Measurements from ENCODE around the gene SH3PXD2A.
"Not testable (repeated sequence)": the region's sequence is repeated elsewhere in the genome, so short reads cannot be mapped to it uniquely, and the experiment has no call there.

Gene SH3PXD2A

GRCh38 chr10:103852856-103853255, 2.5 kb downstream of the SH3PXD2A start:
- in situ Hi-C loops (cut with HindIII; ENCODE audit: low sequenced_read_pairs) = loop anchor here (25.0 kb wide), 1 partner anchor 141 kb away; no protein-coding TSS in a partner anchor

GRCh38 chr10:103852189-103852711, 3.1 kb downstream of the SH3PXD2A start:
- in situ Hi-C loops (cut with HindIII; ENCODE audit: low sequenced_read_pairs) = loop anchor here (25.0 kb wide), 1 partner anchor 140 kb away; no protein-coding TSS in a partner anchor

- in situ Hi-C loops (cut with HindIII; ENCODE audit: low sequenced_read_pairs) = loop anchor here (25.0 kb wide), 1 partner anchor 139 kb away; no protein-coding TSS in a partner anchor
These were observed 4.1 kb downstream of the SH3PXD2A start for GRCh38 chr10:103851261-103851660.

GRCh38 chr10:103850572-103850895, 4.8 kb downstream of the SH3PXD2A start:
- in situ Hi-C loops (cut with HindIII; ENCODE audit: low sequenced_read_pairs) = loop anchor here (25.0 kb wide), 1 partner anchor 138 kb away; no protein-coding TSS in a partner anchor

- in situ Hi-C loops (cut with HindIII; ENCODE audit: low sequenced_read_pairs) = loop anchor here (25.0 kb wide), 1 partner anchor 138 kb away; no protein-coding TSS in a partner anchor
These were observed 5.3 kb downstream of the SH3PXD2A start for GRCh38 chr10:103849880-103850571.

- in situ Hi-C loops (cut with HindIII; ENCODE audit: low sequenced_read_pairs) = no loop called here
These were observed 6.0 kb downstream of the SH3PXD2A start for GRCh38 chr10:103849212-103849877.

GRCh38 chr10:103847909-103848468, 7.4 kb downstream of the SH3PXD2A start:
- in situ Hi-C loops (cut with HindIII; ENCODE audit: low sequenced_read_pairs) = no loop called here

- in situ Hi-C loops (cut with HindIII; ENCODE audit: low sequenced_read_pairs) = no loop called here
These were observed 8.0 kb downstream of the SH3PXD2A start for GRCh38 chr10:103847346-103847745.

- in situ Hi-C loops (cut with HindIII; ENCODE audit: low sequenced_read_pairs) = no loop called here
These were observed 9.4 kb downstream of the SH3PXD2A start for GRCh38 chr10:103845972-103846371.

GRCh38 chr10:103845346-103845745, 10.0 kb downstream of the SH3PXD2A start:
- in situ Hi-C loops (cut with HindIII; ENCODE audit: low sequenced_read_pairs) = not testable (repeated sequence)

- in situ Hi-C loops (cut with HindIII; ENCODE audit: low sequenced_read_pairs) = loop anchor here (5.0 kb wide), 2 partner anchors 52 to 92 kb away; no protein-coding TSS in a partner anchor
These were observed 11.4 kb downstream of the SH3PXD2A start for GRCh38 chr10:103843854-103844570.

- in situ Hi-C loops (cut with HindIII; ENCODE audit: low sequenced_read_pairs) = loop anchor here (5.0 kb wide), 2 partner anchors 51 to 91 kb away; no protein-coding TSS in a partner anchor
These were observed 12.3 kb downstream of the SH3PXD2A start for GRCh38 chr10:103843045-103843444.

- in situ Hi-C loops (cut with HindIII; ENCODE audit: low sequenced_read_pairs) = loop anchor here (5.0 kb wide), 2 partner anchors 50 to 90 kb away; no protein-coding TSS in a partner anchor
These were observed 12.8 kb downstream of the SH3PXD2A start for GRCh38 chr10:103842605-103843004.

- in situ Hi-C loops (cut with HindIII; ENCODE audit: low sequenced_read_pairs) = loop anchor here (5.0 kb wide), 2 partner anchors 49 to 89 kb away; no protein-coding TSS in a partner anchor
These were observed 13.9 kb downstream of the SH3PXD2A start for GRCh38 chr10:103841519-103841918.

GRCh38 chr10:103840740-103841070, 14.7 kb downstream of the SH3PXD2A start:
- in situ Hi-C loops (cut with HindIII; ENCODE audit: low sequenced_read_pairs) = loop anchor here (5.0 kb wide), 2 partner anchors 48 to 88 kb away; no protein-coding TSS in a partner anchor

- in situ Hi-C loops (cut with HindIII; ENCODE audit: low sequenced_read_pairs) = loop anchor here (5.0 kb wide), 2 partner anchors 48 to 88 kb away; no protein-coding TSS in a partner anchor
These were observed 15.3 kb downstream of the SH3PXD2A start for GRCh38 chr10:103839872-103840739.

GRCh38 chr10:103839519-103839871, 15.9 kb downstream of the SH3PXD2A start:
- in situ Hi-C loops (cut with HindIII; ENCODE audit: low sequenced_read_pairs) = no loop called here

GRCh38 chr10:103838862-103839518, 16.4 kb downstream of the SH3PXD2A start:
- in situ Hi-C loops (cut with HindIII; ENCODE audit: low sequenced_read_pairs) = no loop called here

GRCh38 chr10:103838070-103838395, 17.3 kb downstream of the SH3PXD2A start:
- in situ Hi-C loops (cut with HindIII; ENCODE audit: low sequenced_read_pairs) = no loop called here
